ENCODE results near the gene SNX6.

- no peak for TF ChIP-seq POLR2A (IDR thresholded peaks at IDR 0.05)
- TF ChIP-seq, protein P1, sequence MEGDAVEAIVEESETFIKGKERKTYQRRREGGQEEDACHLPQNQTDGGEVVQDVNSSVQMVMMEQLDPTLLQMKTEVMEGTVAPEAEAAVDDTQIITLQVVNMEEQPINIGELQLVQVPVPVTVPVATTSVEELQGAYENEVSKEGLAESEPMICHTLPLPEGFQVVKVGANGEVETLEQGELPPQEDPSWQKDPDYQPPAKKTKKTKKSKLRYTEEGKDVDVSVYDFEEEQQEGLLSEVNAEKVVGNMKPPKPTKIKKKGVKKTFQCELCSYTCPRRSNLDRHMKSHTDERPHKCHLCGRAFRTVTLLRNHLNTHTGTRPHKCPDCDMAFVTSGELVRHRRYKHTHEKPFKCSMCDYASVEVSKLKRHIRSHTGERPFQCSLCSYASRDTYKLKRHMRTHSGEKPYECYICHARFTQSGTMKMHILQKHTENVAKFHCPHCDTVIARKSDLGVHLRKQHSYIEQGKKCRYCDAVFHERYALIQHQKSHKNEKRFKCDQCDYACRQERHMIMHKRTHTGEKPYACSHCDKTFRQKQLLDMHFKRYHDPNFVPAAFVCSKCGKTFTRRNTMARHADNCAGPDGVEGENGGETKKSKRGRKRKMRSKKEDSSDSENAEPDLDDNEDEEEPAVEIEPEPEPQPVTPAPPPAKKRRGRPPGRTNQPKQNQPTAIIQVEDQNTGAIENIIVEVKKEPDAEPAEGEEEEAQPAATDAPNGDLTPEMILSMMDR (IDR thresholded peaks at IDR 0.05): no peak
Measured at GRCh38 chr14:34538871-34539406, 91.0 kb downstream of the SNX6 start.
